ENCODE measurements around the gene ATG7.

GRCh38 chr3:11542551-11542950 lies 270.4 kb downstream of the ATG7 start:
- no peak for TF ChIP-seq CTCF (IDR thresholded peaks at IDR 0.05)
- TF ChIP-seq POLR2A (IDR thresholded peaks at IDR 0.05): no peak

Measured in uterus (tissue), 2 donors.